ENCODE results near the gene TLR9. TPM values are rescaled to one million over a fixed set of nuclear protein-coding genes. Genes with fewer than 3 reads are reported as not detected.
"Not testable (repeated sequence)": the region's sequence is repeated elsewhere in the genome, so short reads cannot be mapped to it uniquely, and the experiment has no call there.

The TLR9 gene
- polyA plus RNA-seq, 1 of the 3 experiments (the other 2 are of a cell fraction), result 0.12 TPM

GRCh38 chr3:52178537-52178936 lies 46.9 kb downstream of the TLR9 start:
- POLR2A ChIA-PET, result no interaction called here

GRCh38 chr3:52178126-52178525 lies 47.3 kb downstream of the TLR9 start:
- 77% methylated on average over 4 of the region's 4 CpGs for WGBS (ENCODE audit: low lambda C conversion rate)
- H3K9me3 ChIP-seq; H3K27ac ChIP-seq (ENCODE audit: low read depth in 2 of 2, low read length in 1 of 2); H3F3A ChIP-seq (replicated peaks; ENCODE audit: insufficient read depth); POLR2A ChIA-PET; H3K4me2 ChIP-seq; DNase-seq; H3K36me3 ChIP-seq (replicated peaks in 1 of 2; ENCODE audit: control insufficient read depth in 1 of 2, insufficient read depth in 2 of 2, low read length in 1 of 2); H4K20me1 ChIP-seq (ENCODE audit: insufficient read depth); H3K79me2 ChIP-seq (ENCODE audit: insufficient read depth); H3K4me3 ChIP-seq (ENCODE audit: low read depth in 2 of 2, low read length in 1 of 2); H3K27me3 ChIP-seq (ENCODE audit: insufficient read depth); H3K9ac ChIP-seq; H3K9me2 ChIP-seq; H2AFZ ChIP-seq (ENCODE audit: low read depth): not testable (repeated sequence)
- CTCF ChIA-PET, result interaction anchor here (0.6 to 1.4 kb wide), 2 partner anchors 33 to 42 kb away, joined by 3 read pairs; no protein-coding TSS in a partner anchor
- H3K4me1 ChIP-seq (ENCODE audit: control insufficient read depth in 1 of 2, insufficient read depth in 2 of 2, low read depth in 1 of 2, low read length in 1 of 2), result peaks cover 0 to 14% of the 10 kb centered on the region in 2 experiments; a peak in 1 of 4 replicates

More at GRCh38 chr3:52178537-52178936, 46.9 kb downstream of the TLR9 start:
- WGBS (ENCODE audit: low lambda C conversion rate), result 100% methylated on average over 1 of the region's 1 CpG
- no peaks in the 10 kb centered on the region for H3K36me3 ChIP-seq (replicated peaks in 1 of 2; ENCODE audit: control insufficient read depth in 1 of 2, insufficient read depth in 2 of 2, low read length in 1 of 2)
- H3K27ac ChIP-seq (ENCODE audit: low read depth in 2 of 2, low read length in 1 of 2), result no peak overlapping the region
- H3K4me3 ChIP-seq (ENCODE audit: low read depth in 2 of 2, low read length in 1 of 2), result no peak overlapping the region
- H2AFZ ChIP-seq (ENCODE audit: low read depth), result no peak overlapping the region
- H3K4me2 ChIP-seq, result no peak overlapping the region
- CTCF ChIA-PET, result interaction anchor here (0.6 to 1.4 kb wide), 3 partner anchors 34 to 161 kb away, joined by 3 to 4 read pairs (median 3); no protein-coding TSS in a partner anchor
- peaks cover 0 to 14% of the 10 kb centered on the region in 2 experiments; a peak in 1 of 4 replicates for H3K4me1 ChIP-seq (ENCODE audit: control insufficient read depth in 1 of 2, insufficient read depth in 2 of 2, low read depth in 1 of 2, low read length in 1 of 2)
- no peaks in the 10 kb centered on the region for H3F3A ChIP-seq (replicated peaks; ENCODE audit: insufficient read depth)
- no peak overlapping the region for H3K9ac ChIP-seq
- no peaks in the 10 kb centered on the region for H3K9me2 ChIP-seq
- no peaks in the 10 kb centered on the region for H3K27me3 ChIP-seq (ENCODE audit: insufficient read depth)
- H3K9me3 ChIP-seq, result no peaks in the 10 kb centered on the region
- H3K79me2 ChIP-seq (ENCODE audit: insufficient read depth), result no peaks in the 10 kb centered on the region
- DNase-seq, result no peak
- TF ChIP-seq RXRA (IDR thresholded peaks at IDR 0.05; ENCODE audit: borderline replicate concordance, low read depth) (no peak), JUND (IDR thresholded peaks at IDR 0.05) (no peak), EZH2phosphoT487 (IDR thresholded peaks at IDR 0.05; ENCODE audit: borderline replicate concordance, low read depth) (no peak)
- H4K20me1 ChIP-seq (ENCODE audit: insufficient read depth), result no peaks in the 10 kb centered on the region

DNA sequence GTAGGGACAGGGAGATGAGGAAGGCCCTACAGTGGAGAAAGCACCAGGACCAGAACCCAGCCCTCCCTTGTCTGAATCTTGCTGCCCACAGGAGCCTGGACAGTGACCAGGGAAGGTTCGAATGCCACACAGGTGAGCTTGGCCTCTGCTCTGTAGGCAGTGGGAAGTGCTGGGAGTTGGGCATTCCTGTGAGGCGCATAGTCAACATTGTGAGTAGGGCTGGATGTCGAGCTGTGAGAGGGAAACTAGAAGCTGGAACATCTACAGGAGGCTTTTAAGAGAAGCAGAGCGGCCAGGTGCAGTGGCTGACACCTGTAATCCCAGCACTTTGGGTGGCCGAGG lies 47.8 kb downstream of the TLR9 start:
- Histone ChIP-seq H3K9ac (no peak overlapping the region), H3K9me3 (no peaks in the 10 kb centered on the region), H3K79me2 (ENCODE audit: insufficient read depth) (no peaks in the 10 kb centered on the region), H3K36me3 (replicated peaks in 1 of 2; ENCODE audit: control insufficient read depth in 1 of 2, insufficient read depth in 2 of 2, low read length in 1 of 2) (no peaks in the 10 kb centered on the region), H4K20me1 (ENCODE audit: insufficient read depth) (no peaks in the 10 kb centered on the region), H3K27me3 (ENCODE audit: insufficient read depth) (no peaks in the 10 kb centered on the region), H3K4me3 (ENCODE audit: low read depth in 2 of 2, low read length in 1 of 2) (no peak overlapping the region), H2AFZ (ENCODE audit: low read depth) (no peak overlapping the region), H3K9me2 (no peaks in the 10 kb centered on the region), H3K4me2 (no peak overlapping the region), H3K27ac (ENCODE audit: low read depth in 2 of 2, low read length in 1 of 2) (no peak overlapping the region), H3F3A (replicated peaks; ENCODE audit: insufficient read depth) (no peaks in the 10 kb centered on the region), H3K4me1 (ENCODE audit: control insufficient read depth in 1 of 2, insufficient read depth in 2 of 2, low read depth in 1 of 2, low read length in 1 of 2) (peaks cover 0 to 14% of the 10 kb centered on the region in 2 experiments; a peak in 1 of 4 replicates)
- CTCF ChIA-PET, result interaction anchor here (1.3 to 1.4 kb wide), 2 partner anchors 33 to 55 kb away, joined by 3 read pairs; no protein-coding TSS in a partner anchor
- TF ChIP-seq NRF1 (IDR thresholded peaks at IDR 0.05; ENCODE audit: low read depth, low read length) (no peak), PBX3 (IDR thresholded peaks at IDR 0.05) (no peak), REST (IDR thresholded peaks at IDR 0.05; ENCODE audit: low read depth, low read length) (no peak), JUND (IDR thresholded peaks at IDR 0.05) (no peak), TCF12 (IDR thresholded peaks at IDR 0.05) (no peak), RCOR1 (IDR thresholded peaks at IDR 0.05; ENCODE audit: low read length) (no peak), MXI1 (IDR thresholded peaks at IDR 0.05; ENCODE audit: low read depth, low read length) (no peak), FOSL2 (IDR thresholded peaks at IDR 0.05; ENCODE audit: borderline replicate concordance, low read depth) (no peak), EZH2phosphoT487 (IDR thresholded peaks at IDR 0.05; ENCODE audit: borderline replicate concordance, low read depth) (no peak), CHD2 (IDR thresholded peaks at IDR 0.05; ENCODE audit: low read length, partially characterized antibody) (no peak), IRF3 (IDR thresholded peaks at IDR 0.05; ENCODE audit: low read depth, low read length) (no peak), SMC3 (IDR thresholded peaks at IDR 0.05; ENCODE audit: low read depth, low read length) (no peak), USF2 (IDR thresholded peaks at IDR 0.05; ENCODE audit: borderline replicate concordance, low read depth, low read length) (no peak)
- POLR2A ChIA-PET, result no interaction called here
- 83% methylated on average over 5 of the region's 5 CpGs for WGBS (ENCODE audit: low lambda C conversion rate)
- DNase-seq, result no peak
